ENCODE results near the gene EIF6. TPM values are rescaled to one million over a fixed set of nuclear protein-coding genes. Genes with fewer than 3 reads are reported as not detected.

EIF6 gene
- total and polyA plus RNA-seq, 4 donors, result 60.8 to 160 (median 106) TPM

Other genes with a start within 250 kb of the EIF6 start
- 10 to 100 TPM; 34.8 to 57.2 TPM for gene TRPC4AP, start 192.0 kb downstream of the EIF6 start, total RNA-seq
- 10 to 100 TPM; 26.3 to 32.8 TPM for gene TRPC4AP, start 192.0 kb downstream of the EIF6 start, polyA plus RNA-seq
- gene EDEM2, start 137.4 kb downstream of the EIF6 start, total RNA-seq, result 10 to 100 TPM; 15.5 to 32.5 TPM
- gene EDEM2, start 137.4 kb downstream of the EIF6 start, polyA plus RNA-seq, result 10 to 100 TPM; 22.2 to 22.3 TPM
- gene PROCR, start 112.7 kb downstream of the EIF6 start, total RNA-seq, result 1 to 10 TPM; 3.7 to 6.7 TPM
- 1 to 10 TPM; 5.3 to 7.6 TPM for gene PROCR, start 112.7 kb downstream of the EIF6 start, polyA plus RNA-seq
- under 1 TPM; 0.09 to 0.75 TPM for gene MMP24, start 58.1 kb downstream of the EIF6 start, total RNA-seq
- under 1 TPM; 0.11 to 0.73 TPM for gene MMP24, start 58.1 kb downstream of the EIF6 start, polyA plus RNA-seq
- 1 to 10 TPM; 5.2 to 5.4 TPM for gene MMP24OS, start 6.7 kb downstream of the EIF6 start, total RNA-seq
- 10 to 100 TPM; 15.2 to 16.0 TPM for gene MMP24OS, start 6.7 kb downstream of the EIF6 start, polyA plus RNA-seq
- under 1 TPM in 1 of 2 donors, not detected in 1; 0.05 TPM for gene FAM83C, start 7.7 kb upstream of the EIF6 start, total RNA-seq
- gene FAM83C, start 7.7 kb upstream of the EIF6 start, polyA plus RNA-seq, result not detected
- 10 to 100 TPM; 13.7 to 21.3 TPM for gene UQCC1, start 127.2 kb upstream of the EIF6 start, total RNA-seq
- gene UQCC1, start 127.2 kb upstream of the EIF6 start, polyA plus RNA-seq, result 10 to 100 TPM; 20.8 to 21.3 TPM
- not detected for gene GDF5, start 153.5 kb upstream of the EIF6 start, total RNA-seq
- gene GDF5, start 153.5 kb upstream of the EIF6 start, polyA plus RNA-seq, result not detected
- gene CEP250, start 170.8 kb upstream of the EIF6 start, total RNA-seq, result 10 to 100 TPM; 11.3 to 13.3 TPM
- 1 to 10 TPM; 3.4 to 5.3 TPM for gene CEP250, start 170.8 kb upstream of the EIF6 start, polyA plus RNA-seq
- not detected for gene C20orf173, start 244.9 kb upstream of the EIF6 start, total RNA-seq
- not detected for gene C20orf173, start 244.9 kb upstream of the EIF6 start, polyA plus RNA-seq

All from liver (tissue), 4 donors.